ENCODE measurements around the gene ZNF827. TPM values are rescaled to one million over a fixed set of nuclear protein-coding genes. Genes with fewer than 3 reads are reported as not detected.
A peak's percentile ranks its signal among the peaks of the same experiment; 100 is the strongest.

ZNF827 gene
- total and polyA plus RNA-seq, 8 donors: 3.8 to 13.8 (median 5.1) TPM

DNA sequence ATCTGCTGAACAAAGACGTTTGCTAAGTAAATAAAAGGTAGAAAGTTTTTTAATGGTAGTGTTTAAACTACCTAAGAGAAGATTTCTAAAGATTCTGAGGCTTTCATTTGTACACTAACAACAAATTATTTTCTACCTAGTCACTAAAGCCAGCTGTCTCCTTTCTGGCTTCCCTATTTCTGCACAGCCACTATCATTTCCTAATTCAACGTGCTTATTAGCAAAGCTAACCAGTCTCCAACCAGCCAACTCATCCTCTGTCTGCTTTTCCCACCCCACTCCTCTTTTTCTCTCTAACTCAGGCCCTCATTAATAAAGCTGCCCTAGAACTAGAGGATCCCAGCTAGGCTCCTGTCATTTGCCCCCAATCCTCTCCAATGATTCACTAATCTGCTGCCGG is 118.2 kb downstream of the ZNF827 start:
- H3K36me3 ChIP-seq: no peaks in the 10 kb centered on the region
- no peak for ATAC-seq
- DNase-seq: no peak
- no peaks in the 10 kb centered on the region for H3K27me3 ChIP-seq
- H3K4me1 ChIP-seq: no peaks in the 10 kb centered on the region
- TF ChIP-seq, protein P1, sequence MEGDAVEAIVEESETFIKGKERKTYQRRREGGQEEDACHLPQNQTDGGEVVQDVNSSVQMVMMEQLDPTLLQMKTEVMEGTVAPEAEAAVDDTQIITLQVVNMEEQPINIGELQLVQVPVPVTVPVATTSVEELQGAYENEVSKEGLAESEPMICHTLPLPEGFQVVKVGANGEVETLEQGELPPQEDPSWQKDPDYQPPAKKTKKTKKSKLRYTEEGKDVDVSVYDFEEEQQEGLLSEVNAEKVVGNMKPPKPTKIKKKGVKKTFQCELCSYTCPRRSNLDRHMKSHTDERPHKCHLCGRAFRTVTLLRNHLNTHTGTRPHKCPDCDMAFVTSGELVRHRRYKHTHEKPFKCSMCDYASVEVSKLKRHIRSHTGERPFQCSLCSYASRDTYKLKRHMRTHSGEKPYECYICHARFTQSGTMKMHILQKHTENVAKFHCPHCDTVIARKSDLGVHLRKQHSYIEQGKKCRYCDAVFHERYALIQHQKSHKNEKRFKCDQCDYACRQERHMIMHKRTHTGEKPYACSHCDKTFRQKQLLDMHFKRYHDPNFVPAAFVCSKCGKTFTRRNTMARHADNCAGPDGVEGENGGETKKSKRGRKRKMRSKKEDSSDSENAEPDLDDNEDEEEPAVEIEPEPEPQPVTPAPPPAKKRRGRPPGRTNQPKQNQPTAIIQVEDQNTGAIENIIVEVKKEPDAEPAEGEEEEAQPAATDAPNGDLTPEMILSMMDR (IDR thresholded peaks at IDR 0.05): no peak
- no peaks in the 10 kb centered on the region for H3K9me3 ChIP-seq
- no peak overlapping the region for H3K4me3 ChIP-seq
- H3K27ac ChIP-seq: no peak overlapping the region
- intact Hi-C loops (cut with DNase I): no loop called here
- FAIRE-seq: no peak
- 59 to 66% methylated on average over 3 of the region's 3 CpGs for WGBS, 2 donors

- 58 to 68% methylated on average over 5 of the region's 5 CpGs for WGBS, 2 donors
- H3K27me3 ChIP-seq: no peaks in the 10 kb centered on the region
- intact Hi-C loops (cut with DNase I): no loop called here
- no peaks in the 10 kb centered on the region for H3K36me3 ChIP-seq
- peak in 3 of 4 donors; percentile 35 to 66 (median 52) for ATAC-seq
- no peak for DNase-seq
- no peaks in the 10 kb centered on the region for H3K4me1 ChIP-seq
- H3K27ac ChIP-seq: no peak overlapping the region
- TF ChIP-seq, protein P1 (IDR thresholded peaks at IDR 0.05): no peak
- H3K4me3 ChIP-seq: no peak overlapping the region
- no peaks in the 10 kb centered on the region for H3K9me3 ChIP-seq
- no peak for FAIRE-seq
Measured at GRCh38 chr4:145819853-145820181, 118.8 kb downstream of the ZNF827 start.

DNA sequence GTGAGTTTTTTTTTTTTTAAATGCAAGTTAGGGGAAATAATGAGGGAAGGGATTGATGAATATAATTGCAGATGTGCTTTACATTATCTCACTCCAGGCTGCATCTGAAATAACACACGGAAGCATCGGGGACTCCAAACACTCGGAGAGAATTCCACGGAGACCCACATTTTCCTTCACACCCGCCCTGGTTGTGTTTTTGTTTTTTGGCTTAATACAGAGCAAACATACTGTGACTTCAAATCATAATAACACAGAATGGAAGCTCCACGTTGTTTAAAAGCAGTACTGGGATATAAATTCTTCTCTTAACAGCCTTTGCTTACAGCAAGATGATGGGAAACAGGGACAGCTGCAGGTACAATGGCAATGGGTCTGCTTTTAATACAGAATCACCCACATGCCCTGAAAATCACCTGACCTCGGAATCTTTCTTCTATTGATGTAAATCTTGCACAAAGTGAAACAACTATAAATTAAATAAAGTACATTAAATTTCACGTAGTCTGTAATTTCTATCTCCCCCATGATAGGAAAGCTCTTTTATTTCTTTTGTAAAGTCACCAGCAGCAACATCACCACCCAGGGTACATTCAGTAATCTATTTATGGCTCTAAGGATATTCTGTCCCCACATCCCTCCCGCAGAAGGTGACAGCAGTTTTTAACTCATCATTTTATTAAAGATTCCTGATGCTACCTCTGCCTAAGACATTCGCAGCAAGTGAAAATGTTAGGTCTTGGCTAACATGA is 119.3 kb downstream of the ZNF827 start:
- WGBS, 2 donors: 89 to 92% methylated on average over 10 of the region's 10 CpGs
- H3K36me3 ChIP-seq: no peaks in the 10 kb centered on the region
- intact Hi-C loops (cut with DNase I): no loop called here
- no peak overlapping the region for H3K27ac ChIP-seq
- no peak for FAIRE-seq
- no peaks in the 10 kb centered on the region for H3K27me3 ChIP-seq
- DNase-seq: no peak
- H3K4me3 ChIP-seq: no peak overlapping the region
- TF ChIP-seq, protein P1 (IDR thresholded peaks at IDR 0.05): no peak
- ATAC-seq: no peak
- H3K9me3 ChIP-seq: no peaks in the 10 kb centered on the region
- H3K4me1 ChIP-seq: no peaks in the 10 kb centered on the region

DNA sequence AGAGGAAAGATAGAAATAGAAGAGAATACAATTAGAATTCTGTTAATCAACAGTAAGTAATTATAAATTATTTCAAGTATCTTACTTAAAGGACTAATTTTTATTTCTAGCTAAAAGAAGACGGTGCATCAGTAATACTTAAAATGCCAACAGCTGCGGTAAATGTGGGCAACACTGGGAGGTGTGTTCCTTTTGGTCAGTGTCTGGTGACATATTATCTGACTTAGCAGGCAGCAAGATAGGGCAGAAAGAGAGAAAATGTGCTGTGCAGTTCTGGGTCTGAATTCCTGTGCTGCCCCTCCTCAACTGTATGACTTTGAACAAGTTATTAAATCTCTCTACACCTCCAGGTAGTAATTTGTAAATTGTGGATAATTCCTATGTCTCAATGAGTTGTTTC is 120.6 kb downstream of the ZNF827 start:
- Histone ChIP-seq H3K27me3 (no peaks in the 10 kb centered on the region), H3K36me3 (no peaks in the 10 kb centered on the region), H3K4me3 (no peak overlapping the region), H3K9me3 (no peaks in the 10 kb centered on the region), H3K4me1 (no peaks in the 10 kb centered on the region), H3K27ac (no peak overlapping the region)
- no peak for ATAC-seq
- intact Hi-C loops (cut with DNase I): no loop called here
- WGBS, 2 donors: 97 to 99% methylated on average over 2 of the region's 2 CpGs
- TF ChIP-seq, protein P1 (IDR thresholded peaks at IDR 0.05): no peak
- no peak for DNase-seq
- FAIRE-seq: no peak

DNA sequence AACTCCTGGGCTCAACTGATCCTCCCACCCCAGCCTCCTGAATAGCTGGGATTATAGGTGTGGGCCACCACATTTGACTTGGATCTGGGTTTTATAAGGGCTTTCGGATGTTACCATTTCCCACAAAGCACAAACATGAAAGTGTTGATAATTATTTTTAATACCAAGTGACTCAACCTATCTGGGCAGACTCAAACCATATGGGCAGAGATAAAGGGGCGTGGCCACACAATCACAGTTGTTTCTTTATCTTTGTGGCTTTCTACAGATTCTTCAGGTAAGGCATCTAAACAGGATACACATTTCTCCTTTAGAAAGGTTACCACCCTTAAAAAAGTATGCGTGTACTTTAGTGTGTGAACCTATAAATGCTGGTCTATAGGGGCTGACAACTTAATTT is 122.5 kb downstream of the ZNF827 start:
- H3K27me3 ChIP-seq: no peaks in the 10 kb centered on the region
- intact Hi-C loops (cut with DNase I): no loop called here
- TF ChIP-seq, protein P1 (IDR thresholded peaks at IDR 0.05): no peak
- H3K9me3 ChIP-seq: no peaks in the 10 kb centered on the region
- no peak overlapping the region for H3K27ac ChIP-seq
- FAIRE-seq: no peak
- H3K4me1 ChIP-seq: no peaks in the 10 kb centered on the region
- DNase-seq: no peak
- no peak for ATAC-seq
- 96 to 99% methylated on average over 3 of the region's 3 CpGs for WGBS, 2 donors
- H3K4me3 ChIP-seq: no peak overlapping the region
- no peaks in the 10 kb centered on the region for H3K36me3 ChIP-seq
